Astrocyte of the hippocampus (primary cell): ENCODE measurements around the gene SMAD1.

Experiments used
- DNase-seq: peaks from one replicate; pipeline ENCODE4 v3.0.0; 2011; ENCODE audit warnings: low read depth, low spot score

SMAD1 gene

DNA sequence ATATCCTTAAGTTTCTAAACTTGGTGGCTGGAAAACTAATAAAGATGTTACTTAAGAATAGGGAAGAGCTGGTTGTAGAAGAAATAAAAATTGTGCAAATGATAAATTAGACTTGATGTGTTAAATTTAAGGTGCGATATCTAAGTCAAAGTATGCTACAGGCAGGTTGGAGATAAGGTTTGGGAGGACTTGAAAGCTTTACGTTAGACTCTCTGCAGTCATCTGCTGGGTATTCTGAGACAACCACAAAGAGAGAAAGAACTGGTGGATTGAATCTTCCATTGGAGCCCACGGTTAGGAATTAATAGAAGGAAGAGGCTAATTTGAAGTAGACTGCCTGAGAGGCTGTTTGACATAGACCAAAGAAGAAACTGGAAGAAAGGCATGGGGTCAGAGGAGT, 7.9 kb downstream of the SMAD1 start:
- no peak for DNase-seq

GRCh38 chr4:145490361-145490760, 8.7 kb downstream of the SMAD1 start:
- DNase-seq, result no peak

- DNase-seq, result no peak
Measured at GRCh38 chr4:145490796-145491195, 9.1 kb downstream of the SMAD1 start.

DNA sequence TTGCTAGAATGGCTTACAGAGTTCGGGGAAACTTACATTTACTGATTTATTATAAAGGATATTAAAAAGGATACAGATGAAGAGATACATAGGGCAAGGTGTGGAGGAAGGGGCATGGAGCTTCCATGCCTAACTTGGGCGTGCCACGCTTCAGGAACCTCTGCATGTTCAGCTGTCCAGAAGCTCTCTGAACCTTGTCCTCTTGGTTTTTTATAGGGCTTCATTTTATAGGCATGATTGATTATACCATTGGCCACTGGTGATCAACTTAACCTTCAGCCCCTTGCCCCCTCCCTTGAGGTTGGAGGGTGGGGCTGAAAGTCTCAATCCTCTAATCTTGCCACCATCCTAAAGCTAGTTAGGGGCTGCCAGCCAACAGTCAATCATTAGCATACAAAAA, 10.7 kb downstream of the SMAD1 start:
- no peak for DNase-seq

- no peak for DNase-seq
Measured at GRCh38 chr4:145493166-145493565, 11.5 kb downstream of the SMAD1 start.

DNA sequence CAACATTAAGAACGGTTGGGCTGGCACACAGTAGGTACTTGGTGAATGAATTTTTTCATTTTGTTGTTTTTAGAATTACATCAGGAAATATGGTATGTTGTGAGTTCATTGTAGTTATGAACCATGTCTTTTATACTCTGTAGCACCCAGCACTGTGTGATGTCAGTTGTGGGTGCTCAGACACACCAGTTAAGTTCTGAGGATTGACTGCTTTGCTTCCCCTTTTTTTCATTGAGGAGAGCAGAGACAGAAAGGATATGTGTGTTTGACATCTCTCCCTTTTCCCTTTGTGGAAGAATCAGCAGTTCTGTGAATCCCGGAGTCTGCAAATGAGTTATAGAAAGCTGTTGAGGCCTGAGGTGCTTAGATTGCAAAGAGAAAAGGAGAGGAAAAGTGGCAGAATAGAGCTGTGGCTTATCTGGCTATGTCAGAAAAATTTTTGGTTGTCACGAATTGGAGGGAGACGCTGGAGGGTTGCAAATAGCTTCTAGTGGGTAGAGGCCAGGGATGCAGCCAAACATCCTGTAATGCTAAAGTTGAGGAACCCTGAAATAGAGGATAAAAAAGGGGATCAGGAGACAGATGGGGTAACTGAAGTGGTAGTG, 13.1 kb downstream of the SMAD1 start:
- DNase-seq, result no peak

- no peak for DNase-seq
Measured at GRCh38 chr4:145496292-145496691, 14.6 kb downstream of the SMAD1 start.

- DNase-seq, result no peak
Measured at GRCh38 chr4:145497199-145498149, 15.8 kb downstream of the SMAD1 start.

GRCh38 chr4:145498430-145498829, 16.8 kb downstream of the SMAD1 start:
- no peak for DNase-seq

DNA sequence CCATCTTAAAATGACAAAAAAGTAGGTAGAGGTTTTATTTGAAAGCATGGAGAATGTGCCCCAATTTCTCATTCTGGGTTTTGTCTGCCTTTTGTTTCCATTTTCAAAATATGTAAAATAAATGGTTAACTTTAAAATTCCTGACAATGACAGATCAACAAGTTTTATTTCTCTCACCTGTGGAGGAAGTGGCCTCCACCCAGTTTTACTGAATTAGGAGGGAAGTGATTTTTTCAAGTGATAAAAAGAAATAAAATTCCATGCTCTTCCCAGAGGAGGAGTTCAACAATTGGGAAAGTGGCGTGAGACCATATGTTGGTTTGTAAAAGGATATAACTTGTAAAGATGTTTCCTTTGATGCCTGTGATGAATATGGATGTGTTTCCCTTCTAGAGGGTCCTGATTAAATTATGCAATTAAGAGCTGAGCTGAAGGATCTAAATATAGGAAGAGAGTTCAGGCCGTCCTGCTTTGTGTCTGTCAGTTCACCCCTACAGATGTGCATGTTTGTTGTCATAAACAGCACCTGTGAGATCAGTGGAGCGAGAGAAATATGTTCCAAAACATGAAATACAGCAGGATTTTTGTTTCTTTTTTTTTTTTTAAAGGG, 19.5 kb downstream of the SMAD1 start:
- no peak for DNase-seq

- no peak for DNase-seq
Measured at GRCh38 chr4:145502809-145503208, 21.2 kb downstream of the SMAD1 start.

DNA sequence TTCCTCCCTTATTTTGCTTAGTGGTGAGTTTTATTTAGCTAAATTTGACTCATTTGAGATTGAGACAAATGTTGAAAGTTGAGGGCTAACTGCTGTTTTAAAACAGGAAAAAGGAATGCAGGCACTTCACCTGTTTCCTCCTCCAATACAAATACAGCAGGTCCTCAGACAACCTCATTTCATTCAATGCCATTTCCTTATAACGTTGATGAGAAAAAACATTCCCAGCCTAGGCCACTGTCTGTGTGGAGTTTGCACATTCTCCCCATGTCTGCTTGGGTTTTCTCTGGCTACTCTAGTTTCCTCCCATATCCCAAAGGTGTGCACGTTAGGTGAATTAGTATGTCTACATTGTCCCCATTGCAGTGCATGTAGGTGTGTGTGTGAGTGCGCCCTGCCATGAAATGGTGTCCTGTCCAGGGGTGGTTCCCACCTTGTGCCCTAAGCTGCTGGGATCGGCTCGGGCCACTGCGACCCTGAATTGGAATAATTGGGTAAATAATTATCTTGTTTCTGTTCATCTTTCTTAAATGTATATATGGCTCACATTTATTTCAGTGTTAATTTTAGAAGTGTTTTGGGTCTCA, 21.9 kb downstream of the SMAD1 start:
- DNase-seq, result no peak

DNA sequence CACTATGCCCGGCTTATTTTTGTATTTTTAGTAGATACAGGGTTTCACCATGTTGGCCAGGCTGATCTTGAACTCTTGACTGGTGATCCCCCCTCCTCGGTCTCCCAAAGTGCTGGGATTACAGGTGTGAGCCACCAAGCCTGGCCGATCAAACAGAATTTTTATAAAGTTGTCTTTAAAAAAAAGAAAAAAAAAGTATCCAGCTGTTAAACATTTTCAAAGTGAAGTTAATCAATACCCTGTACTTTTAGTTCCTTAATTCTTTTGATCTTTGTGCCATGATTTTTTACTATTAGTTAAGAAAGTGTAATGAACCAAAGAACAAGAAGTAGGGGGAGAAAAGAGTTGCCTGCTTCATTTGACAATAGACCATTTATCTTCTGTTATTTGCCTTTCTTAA, 24.3 kb downstream of the SMAD1 start:
- no peak for DNase-seq

- peak; percentile 31 for DNase-seq
Measured at GRCh38 chr4:145507636-145508035, 26.0 kb downstream of the SMAD1 start.

DNA sequence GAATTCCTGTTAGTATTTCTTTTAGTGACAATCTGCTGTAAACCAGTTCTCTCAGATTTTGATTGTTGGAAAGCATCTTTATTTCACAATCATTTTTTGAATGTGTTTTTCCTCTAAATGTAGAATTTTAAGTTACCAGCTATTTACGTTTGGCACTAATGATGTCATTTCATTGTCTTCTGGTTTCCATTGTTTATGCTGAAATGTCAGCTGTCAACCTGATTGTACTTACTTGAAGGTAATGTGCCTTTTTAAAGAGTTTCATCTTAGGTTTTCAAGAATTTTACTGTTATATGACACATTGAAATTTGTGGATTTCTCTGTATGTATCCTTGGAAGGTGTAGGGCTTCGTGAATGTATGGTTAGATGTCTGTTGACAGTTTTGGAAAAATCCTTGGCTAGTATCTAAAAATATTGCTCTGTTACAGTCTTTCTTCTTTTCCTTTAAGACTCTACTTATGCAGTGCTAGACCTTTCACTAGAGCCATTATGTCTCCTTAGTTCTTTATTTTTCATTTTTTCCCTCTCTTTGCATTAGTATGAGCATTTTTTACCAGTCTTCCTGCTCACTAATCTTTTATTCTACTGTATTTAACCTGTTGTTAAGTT, 30.4 kb downstream of the SMAD1 start:
- DNase-seq, result no peak

GRCh38 chr4:145513020-145513621, 31.5 kb downstream of the SMAD1 start:
- DNase-seq, result no peak

- no peak for DNase-seq
Measured at GRCh38 chr4:145520172-145520571, 38.5 kb downstream of the SMAD1 start.

- no peak for DNase-seq
Measured at GRCh38 chr4:145521282-145521681, 39.6 kb downstream of the SMAD1 start.

DNA sequence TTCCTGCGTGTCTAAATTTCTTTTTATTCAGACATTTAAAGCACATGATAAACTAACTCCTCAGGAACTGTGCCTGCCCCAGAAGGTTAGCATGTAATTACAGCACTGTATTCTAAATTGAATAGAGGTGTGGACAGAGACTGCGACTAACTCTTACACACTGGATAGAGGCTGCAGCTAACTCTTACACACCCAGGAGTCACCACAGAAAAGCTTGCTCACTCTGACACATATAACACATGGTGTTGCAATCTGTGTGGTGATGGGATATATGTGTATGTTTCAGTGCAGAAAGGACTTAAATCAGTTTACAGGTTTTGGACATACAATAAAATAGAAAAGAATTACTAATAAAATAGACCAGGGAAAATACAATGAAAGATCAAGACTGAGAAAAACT, 41.5 kb downstream of the SMAD1 start:
- DNase-seq, result no peak

GRCh38 chr4:145524552-145524951, 42.9 kb downstream of the SMAD1 start:
- DNase-seq, result no peak

- no peak for DNase-seq
Measured at GRCh38 chr4:145525291-145525740, 43.7 kb downstream of the SMAD1 start.
